Hindlimb muscle (tissue), 1 donor: ENCODE measurements around the gene STK17A. TPM values are rescaled to one million over a fixed set of nuclear protein-coding genes. Genes with fewer than 3 reads are reported as not detected.

Source experiments
- DNase-seq: peaks from one replicate; pipeline ENCODE4 v3.0.0-alpha.2; 2013
- polyA plus RNA-seq: library from polyadenylated mRNA; unstranded; fragments of 120-200 nt; gene quantifications from one replicate; pipeline ENCODE4 v1.2.1, GENCODE V29; 2013; ENCODE audit not compliant: insufficient read length

STK17A gene
- 20.0 TPM for polyA plus RNA-seq

DNA sequence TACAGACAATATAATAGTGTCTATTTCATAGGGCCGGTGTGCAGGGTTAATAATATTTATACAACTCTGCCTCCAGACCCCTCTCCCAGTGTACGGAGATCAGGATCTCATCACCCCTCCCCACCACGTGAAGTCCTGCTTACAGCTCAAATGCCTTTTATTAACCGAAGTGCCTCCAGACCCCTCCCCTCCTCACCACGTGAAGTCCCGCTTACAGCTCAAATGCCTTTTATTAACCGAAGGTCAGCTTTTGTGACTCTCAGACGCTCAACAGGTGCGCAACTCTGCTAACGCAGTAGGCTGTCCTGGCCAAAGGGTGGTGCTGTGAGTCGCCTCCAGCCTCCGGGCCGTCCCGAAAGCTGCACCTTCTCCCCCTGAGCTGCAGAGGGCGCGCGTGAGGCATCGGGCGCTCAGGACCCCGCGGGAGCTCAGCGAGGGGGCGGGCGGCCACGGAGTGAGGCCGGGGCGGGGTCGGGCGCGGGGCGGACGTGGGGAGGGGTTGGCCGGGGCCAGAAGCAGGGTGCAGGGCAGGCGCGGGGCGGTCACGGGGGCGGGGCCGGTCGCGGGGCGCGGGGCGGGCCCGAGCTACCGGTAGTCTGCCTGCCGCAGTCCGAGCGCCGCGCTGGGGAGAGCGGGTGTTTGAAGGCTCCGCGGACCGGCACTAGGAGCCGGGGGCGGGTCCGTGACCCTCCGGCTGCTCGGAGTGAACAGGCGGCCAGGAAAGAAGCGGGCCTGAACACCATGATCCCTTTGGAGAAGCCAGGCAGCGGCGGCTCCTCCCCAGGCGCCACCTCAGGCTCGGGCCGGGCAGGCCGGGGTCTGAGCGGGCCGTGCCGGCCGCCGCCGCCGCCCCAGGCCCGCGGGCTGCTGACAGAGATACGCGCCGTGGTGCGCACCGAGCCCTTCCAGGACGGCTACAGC is at the start of gene STK17A:
TSS of gene STK17A (plus strand) at position 606 of the 921 bp plus-strand sequence. CDS start at position 742, 136 bp downstream.
- DNase-seq: peak; percentile 91

- peak; percentile 11 for DNase-seq
These were observed 49.0 kb upstream of the STK17A start for GRCh38 chr7:43533801-43534479.

GRCh38 chr7:43535031-43535451 is 47.9 kb upstream of the STK17A start:
- DNase-seq: no peak

DNA sequence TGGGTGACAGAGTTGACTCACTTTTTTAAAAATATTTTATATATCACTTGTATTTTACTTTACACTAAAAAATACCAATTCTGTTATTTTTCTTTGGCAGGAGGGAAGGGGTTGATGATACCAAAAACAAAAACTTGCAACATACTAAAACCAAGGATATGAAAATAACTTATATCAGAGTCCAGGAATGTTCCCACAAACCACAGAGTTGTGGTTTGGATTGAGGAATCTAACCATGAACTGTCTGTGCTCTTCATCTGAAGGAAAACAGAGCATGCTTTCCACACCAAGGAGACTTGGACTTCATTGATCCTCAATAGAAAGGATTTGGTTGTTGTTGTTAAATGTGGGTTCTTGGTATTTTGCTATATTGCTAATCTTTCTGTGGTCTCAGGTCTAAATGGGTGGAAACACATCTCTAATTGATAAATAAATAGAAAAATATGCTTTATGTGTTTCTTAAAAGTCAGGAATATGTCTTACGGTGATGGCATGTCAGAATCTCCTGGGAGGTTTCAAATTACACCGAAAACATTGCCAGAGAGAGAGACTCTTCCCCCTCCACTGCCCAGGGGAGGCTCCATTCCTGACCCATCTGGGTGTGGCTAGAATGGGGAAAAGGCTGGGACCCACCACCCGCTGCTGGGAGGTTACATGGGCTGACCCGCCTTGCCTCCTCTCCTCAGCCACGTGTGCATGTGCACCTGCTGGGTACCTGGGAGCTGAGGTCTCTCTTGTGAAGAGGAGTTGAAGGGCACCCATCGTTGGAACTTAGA is 46.9 kb upstream of the STK17A start:
- no peak for DNase-seq

GRCh38 chr7:43536773-43537172 is 46.1 kb upstream of the STK17A start:
- DNase-seq: no peak

- DNase-seq: no peak
These were observed 45.0 kb upstream of the STK17A start for GRCh38 chr7:43537765-43538403.

DNA sequence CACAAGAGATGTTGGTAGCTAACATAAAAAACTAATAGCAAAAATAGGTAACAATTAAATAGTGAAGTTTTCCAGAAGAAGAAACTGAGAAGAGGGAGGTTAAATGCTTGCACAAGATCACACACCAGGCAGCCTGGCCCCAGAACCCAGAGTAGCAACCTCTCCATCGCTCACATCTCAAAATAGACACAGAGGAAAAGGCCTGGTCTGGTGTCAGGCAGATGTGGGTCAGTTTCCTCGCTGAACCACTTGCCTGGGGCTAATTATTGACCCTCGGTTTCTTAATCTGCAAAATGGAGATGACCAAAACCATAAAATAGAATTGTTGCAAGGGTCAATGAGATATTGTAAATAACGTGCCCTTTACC is 44.5 kb upstream of the STK17A start:
- DNase-seq: no peak

DNA sequence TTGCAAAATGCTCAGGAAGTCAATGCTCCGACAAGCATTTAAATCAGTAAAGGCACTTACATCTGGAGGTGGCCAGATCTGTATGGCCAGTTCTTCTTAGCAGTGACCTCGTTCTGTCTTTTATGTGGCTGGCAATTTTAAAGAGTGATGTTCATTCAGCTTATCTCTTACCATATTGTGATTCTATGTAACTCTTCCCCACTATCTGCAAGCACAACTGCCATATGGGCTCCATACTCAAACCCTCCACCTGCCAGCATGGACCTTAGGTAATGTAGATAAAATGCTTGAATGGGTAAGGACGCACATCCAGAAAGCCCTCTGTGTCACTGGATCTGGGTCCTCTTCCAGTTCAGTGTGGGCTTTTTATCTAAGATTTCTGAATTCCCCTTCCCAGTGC is 42.4 kb upstream of the STK17A start:
- no peak for DNase-seq

DNA sequence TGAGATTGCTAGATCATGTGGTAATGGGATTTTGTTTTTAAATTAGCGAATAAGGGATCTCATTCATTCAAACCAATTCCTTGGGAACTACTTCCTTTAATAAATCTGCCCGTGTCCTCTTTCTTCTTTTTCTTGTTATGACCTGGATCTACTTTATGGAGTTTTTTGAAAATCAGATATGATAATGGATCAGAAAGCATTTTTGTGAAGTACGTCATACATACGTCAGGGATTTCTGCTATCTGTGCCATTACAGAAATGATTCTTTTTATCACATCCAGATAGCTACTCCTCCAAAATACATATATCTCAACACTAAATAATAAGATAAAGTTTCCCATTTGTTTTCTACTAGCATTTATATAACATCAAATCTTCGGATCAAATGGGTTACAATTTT is 40.2 kb upstream of the STK17A start:
- DNase-seq: no peak

- DNase-seq: no peak
These were observed 36.7 kb upstream of the STK17A start for GRCh38 chr7:43546231-43546630.

GRCh38 chr7:43550427-43550826 is 32.5 kb upstream of the STK17A start:
- DNase-seq: no peak

- DNase-seq: no peak
These were observed 30.8 kb upstream of the STK17A start for GRCh38 chr7:43552122-43552521.

DNA sequence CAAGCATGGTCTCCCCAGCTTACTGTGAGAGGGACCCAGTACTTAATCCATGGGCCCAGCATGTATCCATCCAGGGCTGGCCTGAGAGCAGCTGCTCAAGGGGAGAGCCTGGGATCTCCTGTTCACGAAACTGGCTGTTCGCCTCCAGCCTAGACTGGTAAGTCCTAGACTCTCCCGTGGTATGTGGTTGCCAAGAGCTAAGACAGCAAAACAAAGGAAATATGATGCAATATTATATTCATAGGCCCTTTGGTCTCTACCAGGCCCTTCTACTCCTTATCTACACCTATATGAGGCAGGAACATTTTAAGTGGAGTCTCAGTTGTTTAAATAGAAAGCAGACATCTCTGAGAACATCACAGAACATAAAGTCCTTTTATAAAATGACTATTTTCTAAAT is 28.9 kb upstream of the STK17A start:
- DNase-seq: no peak

- DNase-seq: no peak
These were observed 28.5 kb upstream of the STK17A start for GRCh38 chr7:43554423-43554822.

DNA sequence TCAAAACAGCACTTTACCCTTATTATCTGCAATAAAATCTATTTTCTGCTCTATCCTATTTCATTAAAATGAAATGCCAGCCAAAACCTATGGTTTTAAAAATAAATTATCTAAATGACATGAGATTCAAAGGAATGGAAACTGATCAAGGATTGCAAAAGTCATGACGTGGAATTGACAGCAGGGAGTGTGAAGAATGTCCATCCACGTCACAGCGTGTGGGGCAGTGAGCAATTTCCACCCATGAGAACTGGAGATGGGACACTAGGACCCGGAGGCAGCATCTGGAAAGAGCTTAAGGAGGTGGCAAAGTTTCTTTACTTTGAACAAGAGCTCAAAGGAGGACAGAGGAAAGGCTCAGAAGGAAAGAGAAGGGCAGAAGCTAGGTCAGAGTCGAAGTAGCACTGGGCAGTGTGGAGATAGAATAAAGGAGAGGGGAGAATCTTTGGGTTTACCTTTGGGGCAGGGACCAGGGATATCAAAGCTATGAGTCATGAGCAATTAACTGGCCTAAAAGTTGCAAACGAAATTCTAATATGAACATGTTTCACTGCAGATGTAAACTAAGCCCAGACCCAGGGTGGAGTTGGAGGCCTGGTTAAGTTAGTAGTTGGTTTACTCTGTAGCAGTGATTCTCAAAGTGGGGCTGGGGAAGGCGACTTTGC is 24.9 kb upstream of the STK17A start:
- no peak for DNase-seq

- DNase-seq: no peak
These were observed 23.6 kb upstream of the STK17A start for GRCh38 chr7:43559171-43559945.

GRCh38 chr7:43559946-43560335 is 23.0 kb upstream of the STK17A start:
- DNase-seq: no peak

GRCh38 chr7:43560742-43561330 is 22.1 kb upstream of the STK17A start:
- no peak for DNase-seq

- DNase-seq: no peak
These were observed 20.5 kb upstream of the STK17A start for GRCh38 chr7:43562383-43562782.

DNA sequence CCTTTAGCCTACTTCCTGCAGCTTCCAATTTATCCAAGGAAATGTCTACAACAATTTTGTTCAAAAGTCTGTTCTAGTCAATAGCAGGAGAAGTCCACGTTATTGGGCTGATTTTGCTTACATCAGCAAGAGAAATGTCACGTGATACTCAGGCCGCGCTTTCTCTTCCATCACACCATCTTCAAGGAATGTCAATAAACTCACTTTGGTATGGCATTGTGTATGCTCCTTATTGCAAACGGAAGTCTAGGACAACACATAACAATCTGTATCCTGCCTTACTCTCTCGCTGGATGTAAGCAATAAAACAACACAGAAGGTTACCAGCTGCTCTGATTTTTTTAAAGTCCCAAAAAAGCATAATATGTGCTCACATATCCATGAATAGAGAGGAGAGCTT is 17.1 kb upstream of the STK17A start:
- no peak for DNase-seq

GRCh38 chr7:43568529-43568928 is 14.4 kb upstream of the STK17A start:
- no peak for DNase-seq
